Esophagus muscularis mucosa (tissue), 4 donors: ENCODE results near the gene CPAMD8.

Experiments used
- CTCF ChIP-seq, 3 experiments: fragments of 200-600 bp in 2 of 3; fragments of 450-650 bp in 1 of 3; sonication (generic) in 2 of 3; IDR thresholded peaks; one replicate each; pipeline ENCODE4 v1.5.1; 2017 to 2019; ENCODE audit warnings: antibody characterized with exemption in 3 of 3, mild to moderate bottlenecking in 2 of 3, moderate library complexity in 1 of 3
- EP300 ChIP-seq: sonication (generic); formaldehyde crosslinking; IDR thresholded peaks from one replicate; pipeline ENCODE4 v1.6.1; 2017; ENCODE audit warnings: antibody characterized with exemption
- POLR2A ChIP-seq: fragments of 450-650 bp; IDR thresholded peaks from one replicate; pipeline ENCODE4 v1.6.1; 2017; ENCODE audit warnings: antibody characterized with exemption, moderate library complexity, mild to moderate bottlenecking, low read depth
- POLR2AphosphoS5 ChIP-seq, 2 donors: sonication (generic); formaldehyde crosslinking; IDR thresholded peaks; one replicate each; pipeline ENCODE4 v1.6.1; 2017; ENCODE audit warnings: antibody characterized with exemption in 2 of 2

- no peak for TF ChIP-seq CTCF (IDR thresholded peaks at IDR 0.05)
- TF ChIP-seq POLR2A = no peak
- TF ChIP-seq POLR2AphosphoS5 (IDR thresholded peaks at IDR 0.05) = no peak
- no peak for TF ChIP-seq EP300
These were observed 29.0 kb upstream of the CPAMD8 start for GRCh38 chr19:17055636-17056035.
